NCI-H146 (cell line): ENCODE measurements around the gene AP1B1.
"Not testable (repeated sequence)": the region's sequence is repeated elsewhere in the genome, so short reads cannot be mapped to it uniquely, and the experiment has no call there.

Experiments
- DNase-seq: peaks from one replicate; lab custom pipeline; 2025; lab: John Stamatoyannopoulos, UW

Gene AP1B1

DNA sequence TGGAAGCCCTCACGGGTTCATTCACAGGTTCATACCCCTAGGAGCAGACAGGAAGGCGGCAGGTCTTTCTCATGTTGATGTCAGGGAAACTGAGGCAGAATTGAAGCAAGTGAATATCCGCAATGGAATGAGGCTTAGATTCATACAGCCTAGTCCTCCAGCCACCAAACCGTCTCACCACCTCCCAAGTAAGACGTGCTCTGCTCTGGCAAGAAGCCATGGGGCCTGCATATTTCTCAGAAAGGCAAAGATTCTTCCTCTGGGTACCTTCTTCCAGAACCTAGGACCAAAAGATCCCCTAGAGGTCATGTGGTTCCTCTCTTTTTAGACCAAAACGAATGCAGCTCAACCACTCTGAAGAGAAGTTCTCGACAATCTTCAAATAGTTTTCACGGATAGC is 1.7 kb downstream of the AP1B1 start:
- DNase-seq = no peak

- DNase-seq = no peak
These were observed 2.6 kb downstream of the AP1B1 start for GRCh38 chr22:29385748-29386147.

GRCh38 chr22:29385151-29385704 is 3.1 kb downstream of the AP1B1 start:
- DNase-seq = no peak

DNA sequence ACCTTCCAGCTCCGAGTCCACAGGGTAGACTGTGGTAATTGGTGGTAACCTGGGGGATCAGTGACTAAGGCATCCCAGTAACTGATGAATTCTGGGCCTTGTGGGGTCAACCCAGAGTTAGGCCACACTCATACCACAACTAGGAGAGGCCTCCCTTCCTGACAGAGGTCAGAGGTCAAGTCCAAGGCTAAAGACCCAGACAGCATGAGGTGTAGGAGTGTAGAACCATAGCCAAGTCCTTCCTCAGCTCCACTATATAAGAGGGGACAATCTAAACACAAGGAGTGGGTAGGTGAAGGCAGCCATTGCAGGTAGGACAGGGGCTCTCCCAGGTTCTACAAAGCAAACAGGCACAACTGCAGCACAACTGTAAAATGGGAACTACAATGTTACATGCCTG is 4.6 kb downstream of the AP1B1 start:
- DNase-seq = no peak

DNA sequence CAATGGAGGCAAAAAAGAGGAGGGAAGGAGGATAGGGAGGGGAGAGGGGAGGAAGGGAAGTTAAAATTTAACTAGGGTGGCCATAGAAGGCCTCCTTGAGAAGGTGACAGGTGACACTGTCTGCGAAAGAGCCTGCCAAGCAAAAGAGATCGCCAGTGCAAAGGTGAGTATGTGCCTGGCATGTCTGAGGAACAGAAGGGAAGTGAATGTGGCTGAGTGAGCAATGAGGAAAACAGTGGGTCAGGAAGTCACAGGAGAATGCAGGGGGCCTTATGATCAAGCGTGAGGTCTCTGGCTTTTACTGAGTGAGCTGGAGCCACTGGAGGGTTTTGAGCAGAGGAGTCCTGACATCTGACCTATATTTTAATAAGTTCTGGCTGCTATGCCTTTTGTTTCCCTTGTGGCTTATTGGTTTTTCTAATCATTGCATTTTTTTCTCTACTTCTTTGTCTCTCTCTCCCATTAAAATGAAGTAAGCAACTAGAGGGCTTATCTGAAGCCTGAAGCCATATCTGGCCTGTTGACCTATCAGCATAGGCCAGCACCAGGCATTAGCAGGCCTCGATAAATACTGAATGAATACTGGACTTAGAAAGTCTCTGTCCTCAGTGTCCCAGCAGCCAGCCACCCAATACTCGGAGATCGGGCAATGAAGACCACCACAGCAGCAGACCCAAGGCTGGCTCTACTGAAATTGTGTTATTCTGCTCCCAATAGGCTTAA is 5.6 kb downstream of the AP1B1 start:
- no peak for DNase-seq

- no peak for DNase-seq
These were observed 7.5 kb downstream of the AP1B1 start for GRCh38 chr22:29380856-29381255.

DNA sequence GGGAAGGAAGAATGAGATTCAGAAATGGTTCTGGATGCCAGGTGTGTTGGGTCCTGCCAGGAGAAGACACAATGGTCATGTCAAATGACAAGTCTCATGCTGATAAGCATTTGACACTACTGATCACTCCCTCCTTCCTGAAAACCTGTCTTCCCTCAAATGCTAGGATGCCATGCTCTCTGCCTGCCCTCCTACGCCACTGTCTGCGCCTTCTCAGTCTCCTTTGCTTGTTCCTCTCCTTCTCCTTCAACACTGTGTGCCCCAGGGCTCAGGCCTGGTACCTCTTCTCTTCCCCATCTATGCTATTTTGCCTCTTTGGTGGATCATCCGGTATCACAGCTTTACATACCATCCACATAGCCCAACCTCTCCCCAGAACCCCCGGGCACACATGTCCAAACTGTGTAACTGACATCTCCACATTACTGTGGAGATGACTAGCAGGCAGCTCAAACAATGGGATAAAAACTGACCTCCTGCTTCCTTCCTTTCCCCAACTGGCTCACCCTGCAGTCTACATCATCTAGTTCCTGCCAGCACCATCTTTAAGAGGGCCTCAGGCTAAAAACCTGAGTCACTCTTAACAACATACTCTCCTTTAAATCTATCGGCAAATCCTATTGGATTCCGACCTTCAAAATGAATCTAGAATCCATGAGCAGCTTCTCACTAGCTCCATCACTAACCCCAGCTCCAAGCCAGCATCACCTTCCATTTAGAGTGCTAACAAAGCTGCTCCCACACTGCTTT is 8.2 kb downstream of the AP1B1 start:
- no peak for DNase-seq

GRCh38 chr22:29379258-29379657 is 9.1 kb downstream of the AP1B1 start:
- no peak for DNase-seq

GRCh38 chr22:29377979-29378378 is 10.4 kb downstream of the AP1B1 start:
- no peak for DNase-seq

DNA sequence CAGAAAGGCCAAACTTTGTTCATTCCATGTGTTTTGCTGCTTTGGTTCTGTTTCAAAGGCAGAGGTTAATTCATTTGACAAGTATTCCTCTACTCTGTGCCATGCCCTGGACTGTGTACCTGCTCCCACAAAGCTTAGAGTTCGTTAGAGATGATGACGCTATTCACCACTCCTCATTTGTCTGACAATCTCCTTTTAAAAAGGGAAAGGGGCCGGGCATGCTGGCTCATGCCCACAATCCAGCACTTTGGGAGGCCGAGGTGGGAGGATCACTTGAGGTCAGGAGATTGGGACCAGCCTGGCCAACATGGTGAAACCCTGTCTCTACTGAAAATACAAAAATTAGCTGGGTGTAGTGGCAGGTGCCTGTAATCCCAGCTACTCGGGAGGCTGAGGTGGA is 11.7 kb downstream of the AP1B1 start:
- DNase-seq = not testable (repeated sequence)

DNA sequence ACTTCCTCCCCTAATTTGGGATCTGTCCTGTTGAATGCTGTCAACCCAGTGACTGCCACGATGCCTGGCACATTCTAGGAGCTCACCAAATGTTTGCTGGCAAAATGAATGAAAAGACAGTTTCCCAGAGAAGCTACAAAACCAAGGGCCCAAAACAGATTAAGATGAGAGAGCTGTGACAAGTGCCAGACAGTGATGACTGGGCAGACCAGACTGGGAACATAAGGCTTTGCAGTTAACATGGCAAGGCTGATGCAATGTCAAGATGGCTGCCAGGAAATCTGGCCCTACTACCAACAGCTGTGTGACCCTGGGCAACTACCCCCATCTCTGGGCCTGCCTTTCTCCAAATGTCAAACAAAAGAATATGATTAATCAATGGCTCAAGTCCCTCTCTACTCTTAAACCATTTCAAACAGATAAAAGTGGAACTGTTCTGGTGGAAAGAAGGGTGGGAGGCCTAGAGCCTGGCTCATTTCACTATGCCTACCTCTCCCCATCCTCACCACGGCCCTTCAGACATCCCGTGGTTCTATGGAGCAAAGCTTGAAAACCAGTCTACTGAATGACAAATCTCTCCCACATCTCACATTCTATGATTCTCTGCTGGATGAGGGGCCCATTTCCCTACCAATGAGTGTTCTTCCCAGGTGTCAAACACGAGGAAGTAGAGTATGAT is 12.8 kb downstream of the AP1B1 start:
- no peak for DNase-seq

- DNase-seq = not testable (repeated sequence)
These were observed 13.6 kb downstream of the AP1B1 start for GRCh38 chr22:29374806-29375205.

DNA sequence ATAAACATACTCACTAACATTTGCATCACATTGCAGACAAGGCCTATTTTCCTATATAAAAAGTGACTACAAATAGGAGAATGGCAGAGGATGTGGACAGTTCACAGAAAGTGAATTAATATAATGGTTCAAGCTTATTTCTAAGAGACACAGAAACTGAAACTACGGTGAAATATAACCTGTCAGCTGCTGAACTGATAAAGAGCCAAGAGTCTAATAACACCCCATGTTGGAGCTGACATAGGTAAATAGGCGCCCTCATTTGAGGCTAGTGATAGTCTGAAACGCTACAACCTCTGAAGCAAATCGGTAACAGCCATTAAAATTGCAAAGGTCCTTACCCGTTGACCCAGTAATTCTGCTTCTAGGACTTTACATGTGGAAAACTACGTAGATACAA is 14.0 kb downstream of the AP1B1 start:
- DNase-seq = no peak

DNA sequence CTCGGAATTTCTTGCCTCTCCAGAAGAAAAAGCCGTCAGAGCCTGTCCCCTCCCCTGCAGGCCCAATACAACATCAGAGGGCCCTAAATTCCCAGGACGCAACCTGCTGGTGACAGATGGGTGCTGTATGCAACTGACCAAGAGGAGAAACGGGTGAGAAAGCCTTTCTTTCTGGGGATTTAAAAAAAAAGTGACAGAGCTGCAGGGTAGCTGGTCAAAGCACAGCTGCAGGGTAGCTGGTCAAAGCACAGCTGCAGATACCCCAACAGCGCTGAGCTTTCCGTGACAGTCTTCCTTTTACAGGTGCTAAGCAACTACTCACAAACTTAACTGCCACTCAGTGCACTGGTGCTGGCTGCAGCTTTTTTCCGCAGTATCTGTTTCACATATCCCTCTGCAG is 17.8 kb downstream of the AP1B1 start:
- DNase-seq = no peak

DNA sequence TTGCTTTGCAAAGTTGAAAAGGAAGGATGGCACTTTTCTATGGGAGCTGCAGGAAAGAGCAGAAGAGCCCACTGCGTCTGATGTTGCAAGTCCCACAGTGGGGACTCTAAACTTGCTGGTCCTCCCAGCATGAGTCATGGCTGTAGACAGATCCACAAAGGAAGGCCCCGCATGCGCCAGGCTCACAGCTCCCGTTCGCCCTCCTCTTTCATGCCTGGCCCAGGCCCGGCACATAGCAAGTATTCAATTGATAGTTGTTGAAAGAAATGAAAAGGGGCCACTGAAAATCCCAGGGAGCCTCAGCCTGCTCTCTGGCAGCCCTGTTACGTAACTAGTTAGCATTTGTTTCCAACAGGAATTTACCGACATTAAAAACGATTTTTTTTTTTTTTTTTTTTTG is 18.9 kb downstream of the AP1B1 start:
- DNase-seq = no peak

DNA sequence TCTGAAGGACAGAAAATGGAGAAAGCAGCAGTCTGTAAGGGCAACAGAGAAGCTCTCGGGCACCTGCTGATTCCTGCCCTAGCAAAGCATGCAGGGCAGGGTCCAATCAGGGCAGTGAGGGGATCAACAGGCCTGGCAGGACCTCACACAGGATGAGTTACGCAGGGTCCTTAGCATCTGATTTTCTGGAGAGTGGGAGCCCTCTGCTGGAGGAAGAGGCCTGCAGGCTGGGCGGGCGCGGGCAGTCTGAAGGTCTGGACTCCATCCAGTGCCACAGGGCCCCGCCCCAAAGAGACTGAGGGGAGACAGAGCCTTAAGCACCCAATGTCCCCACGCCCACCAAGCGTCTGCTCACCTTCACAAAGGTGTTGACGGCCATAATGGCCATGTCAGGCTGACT is 28.9 kb downstream of the AP1B1 start:
- DNase-seq = peak; percentile 5

DNA sequence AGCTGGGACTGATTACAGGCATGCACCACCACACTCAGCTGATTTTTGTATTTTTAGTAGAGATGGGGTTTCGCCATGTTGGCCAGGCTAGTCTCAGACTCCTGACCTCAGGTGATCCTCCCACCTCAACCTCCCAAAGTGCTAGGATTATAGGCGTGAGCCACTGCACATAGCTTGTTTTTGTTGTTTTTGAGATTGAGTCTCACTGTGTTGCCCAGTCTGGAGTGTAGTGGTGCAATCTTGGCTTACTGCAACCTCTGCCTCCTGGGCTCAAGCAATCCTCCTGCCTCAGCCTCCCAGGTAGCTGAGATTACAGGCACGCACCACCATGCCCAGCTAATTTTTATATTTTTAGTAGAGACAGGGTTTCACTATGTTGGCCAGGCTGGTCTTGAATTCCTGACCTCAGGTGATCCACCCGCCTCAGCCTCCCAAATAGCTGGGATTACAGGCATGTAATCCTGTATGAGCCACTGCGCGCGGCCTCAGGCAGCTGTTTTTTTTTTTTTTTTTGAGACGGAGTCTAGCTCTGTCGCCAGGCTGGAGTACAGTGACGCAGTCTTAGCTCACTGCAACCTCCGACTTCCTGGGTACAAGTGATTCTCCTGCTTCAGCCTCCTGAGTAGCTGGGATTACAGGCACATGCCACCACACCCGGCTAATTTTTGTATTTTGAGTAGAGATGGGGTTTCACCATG is 31.0 kb downstream of the AP1B1 start:
- DNase-seq = not testable (repeated sequence)

GRCh38 chr22:29353860-29354259 is 34.5 kb downstream of the AP1B1 start:
- no peak for DNase-seq

- no peak for DNase-seq
These were observed 35.1 kb downstream of the AP1B1 start for GRCh38 chr22:29353286-29353685.

DNA sequence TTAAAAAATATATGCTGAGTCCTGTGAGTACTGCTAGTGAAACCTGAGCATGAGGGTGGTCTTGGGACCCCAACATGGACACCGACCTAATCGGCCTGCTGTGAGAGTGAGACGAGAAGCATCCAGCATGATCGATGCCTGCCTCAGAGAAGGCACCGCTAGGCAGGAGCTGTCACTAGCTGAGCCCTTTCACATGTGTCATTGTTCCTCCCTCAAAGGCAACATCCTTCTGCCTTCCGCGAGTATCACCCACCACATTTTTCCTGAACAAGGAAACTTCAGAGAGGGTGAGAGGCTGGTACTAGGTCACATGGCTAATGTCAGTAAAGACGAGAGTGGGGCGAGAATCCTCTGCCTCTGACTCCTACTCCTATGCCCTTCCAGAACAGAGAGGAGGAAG is 35.6 kb downstream of the AP1B1 start:
- DNase-seq = no peak

- no peak for DNase-seq
These were observed 36.5 kb downstream of the AP1B1 start for GRCh38 chr22:29351891-29352290.

DNA sequence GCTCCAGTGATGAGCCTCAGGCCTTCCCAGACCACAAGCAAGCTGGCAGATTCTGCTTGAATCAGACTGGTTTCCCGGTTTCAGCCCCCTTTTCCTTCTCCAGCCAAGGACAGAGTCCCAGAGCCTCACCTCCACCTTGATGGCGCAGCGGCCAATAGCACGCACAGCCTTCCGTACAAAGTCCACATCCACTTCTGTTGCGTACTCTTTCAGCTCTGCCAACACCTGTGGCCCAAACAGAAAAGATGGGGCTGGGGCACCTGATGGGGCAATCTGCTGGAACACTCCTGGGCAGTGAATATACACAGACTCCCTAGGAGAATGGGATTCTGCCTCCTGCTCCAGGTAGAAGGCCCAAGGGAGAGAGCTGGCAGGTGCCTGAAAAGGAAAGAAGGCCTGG is 37.3 kb downstream of the AP1B1 start:
- DNase-seq = no peak
